Fibroblast of mammary gland (primary cell): Measurements from ENCODE around the gene CCDC126.

ENCODE experiments used
- DNase-seq: peaks from one replicate; pipeline ENCODE4 v3.0.0-alpha.2; 2010; ENCODE audit warnings: low read depth
- H3K4me3 ChIP-seq: 2 replicates; pipeline ENCODE4 v1.5.1; 2011; ENCODE audit warnings: low read depth, mild to moderate bottlenecking, low read length, moderate library complexity; ENCODE audit not compliant: control insufficient read depth
- CTCF ChIP-seq: conservative IDR thresholded peaks from 2 replicates; pipeline ENCODE4 v1.5.1; 2011; ENCODE audit warnings: low read depth, low read length, inconsistent platforms; ENCODE audit not compliant: control insufficient read depth, insufficient read depth

CCDC126 gene

GRCh38 chr7:23655433-23655832, 58.3 kb downstream of the CCDC126 start:
- no peak for TF ChIP-seq CTCF
- H3K4me3 ChIP-seq = no peak overlapping the region
- DNase-seq = no peak

- TF ChIP-seq CTCF = no peak
- no peak overlapping the region for H3K4me3 ChIP-seq
- no peak for DNase-seq
Observed at GRCh38 chr7:23658831-23659427, 61.7 kb downstream of the CCDC126 start.

GRCh38 chr7:23661385-23661784, 64.2 kb downstream of the CCDC126 start:
- TF ChIP-seq CTCF = no peak
- no peak for DNase-seq
- no peak overlapping the region for H3K4me3 ChIP-seq

- no peak for TF ChIP-seq CTCF
- DNase-seq = no peak
- H3K4me3 ChIP-seq = no peak overlapping the region
Observed at GRCh38 chr7:23662124-23662983, 65.2 kb downstream of the CCDC126 start.

- TF ChIP-seq CTCF = no peak
- DNase-seq = no peak
- no peak overlapping the region for H3K4me3 ChIP-seq
Observed at GRCh38 chr7:23662984-23663313, 65.8 kb downstream of the CCDC126 start.

GRCh38 chr7:23664122-23664521, 66.9 kb downstream of the CCDC126 start:
- no peak for DNase-seq
- TF ChIP-seq CTCF = no peak
- no peak overlapping the region for H3K4me3 ChIP-seq
